DOHH2 (cell line): Measurements from ENCODE around the gene IMMP2L.

Experiments used
- EZH2phosphoT487 ChIP-seq: fragments of 200-600 bp; sonication (generic); IDR thresholded peaks from 2 replicates; pipeline ENCODE4 v1.6.1; 2017; ENCODE audit warnings: borderline replicate concordance, mild to moderate bottlenecking, antibody characterized with exemption, low read length, moderate library complexity, mixed read lengths
- TF ChIP-seq, protein P1 (sequence below): fragments of 200-600 bp; sonication (generic); IDR thresholded peaks from one replicate; pipeline ENCODE4 v1.5.1; 2014; ENCODE audit warnings: antibody characterized with exemption, mild to moderate bottlenecking, low read depth, low read length; ENCODE audit not compliant: poor library complexity, severe bottlenecking

DNA sequence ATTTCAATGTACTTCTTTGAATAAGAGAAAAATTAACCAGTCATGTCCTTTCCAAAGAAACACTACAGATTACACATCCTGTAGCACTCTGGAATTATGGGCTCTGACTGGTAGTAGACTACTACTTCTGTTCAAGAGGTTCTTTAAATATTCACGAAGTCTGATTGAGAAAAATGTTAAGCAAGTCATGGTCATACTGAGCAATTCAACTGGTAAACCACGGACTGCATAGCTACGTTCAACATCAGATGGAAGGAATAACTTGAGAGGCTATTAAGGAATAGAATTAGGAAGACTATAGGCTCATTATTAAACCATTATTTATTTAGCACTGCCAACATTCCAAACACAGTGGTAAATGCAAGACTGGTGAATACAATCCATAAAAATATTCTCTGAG lies 160.8 kb downstream of the IMMP2L start:
- TF ChIP-seq, protein P1, sequence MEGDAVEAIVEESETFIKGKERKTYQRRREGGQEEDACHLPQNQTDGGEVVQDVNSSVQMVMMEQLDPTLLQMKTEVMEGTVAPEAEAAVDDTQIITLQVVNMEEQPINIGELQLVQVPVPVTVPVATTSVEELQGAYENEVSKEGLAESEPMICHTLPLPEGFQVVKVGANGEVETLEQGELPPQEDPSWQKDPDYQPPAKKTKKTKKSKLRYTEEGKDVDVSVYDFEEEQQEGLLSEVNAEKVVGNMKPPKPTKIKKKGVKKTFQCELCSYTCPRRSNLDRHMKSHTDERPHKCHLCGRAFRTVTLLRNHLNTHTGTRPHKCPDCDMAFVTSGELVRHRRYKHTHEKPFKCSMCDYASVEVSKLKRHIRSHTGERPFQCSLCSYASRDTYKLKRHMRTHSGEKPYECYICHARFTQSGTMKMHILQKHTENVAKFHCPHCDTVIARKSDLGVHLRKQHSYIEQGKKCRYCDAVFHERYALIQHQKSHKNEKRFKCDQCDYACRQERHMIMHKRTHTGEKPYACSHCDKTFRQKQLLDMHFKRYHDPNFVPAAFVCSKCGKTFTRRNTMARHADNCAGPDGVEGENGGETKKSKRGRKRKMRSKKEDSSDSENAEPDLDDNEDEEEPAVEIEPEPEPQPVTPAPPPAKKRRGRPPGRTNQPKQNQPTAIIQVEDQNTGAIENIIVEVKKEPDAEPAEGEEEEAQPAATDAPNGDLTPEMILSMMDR = no peak
- no peak for TF ChIP-seq EZH2phosphoT487
